ENCODE measurements around the gene ZNF747.
"Not testable (repeated sequence)": the region's sequence is repeated elsewhere in the genome, so short reads cannot be mapped to it uniquely, and the experiment has no call there.

The ZNF747 gene

GRCh38 chr16:30523768-30524574 is 10.7 kb downstream of the ZNF747 start:
- peaks cover 13% of the 10 kb centered on the region for H3K4me1 ChIP-seq
- no peak overlapping the region for H3K4me2 ChIP-seq (ENCODE audit: low read length)
- H3K4me3 ChIP-seq (ENCODE audit: low read depth, low read length), result no peak overlapping the region
- H3K9me3 ChIP-seq (ENCODE audit: control insufficient read depth, low read length), result no peaks in the 10 kb centered on the region
- H3K9ac ChIP-seq, result no peak overlapping the region
- no peak for TF ChIP-seq CTCF (IDR thresholded peaks at IDR 0.05)
- no peaks in the 10 kb centered on the region for H3K79me2 ChIP-seq
- H2AFZ ChIP-seq, result no peak overlapping the region
- H3K27ac ChIP-seq, result no peak overlapping the region
- no peaks in the 10 kb centered on the region for H3K36me3 ChIP-seq (ENCODE audit: control insufficient read depth, insufficient read depth, low read length)
- H3K27me3 ChIP-seq (ENCODE audit: control insufficient read depth, insufficient read depth, low read length), result no peaks in the 10 kb centered on the region

- not testable (repeated sequence) for H3K4me2 ChIP-seq (ENCODE audit: low read length); H3K27me3 ChIP-seq (ENCODE audit: control insufficient read depth, insufficient read depth, low read length); H3K79me2 ChIP-seq; H3K36me3 ChIP-seq (ENCODE audit: control insufficient read depth, insufficient read depth, low read length); H3K9me3 ChIP-seq (ENCODE audit: control insufficient read depth, low read length); H2AFZ ChIP-seq; H3K4me1 ChIP-seq; H3K27ac ChIP-seq; H3K4me3 ChIP-seq (ENCODE audit: low read depth, low read length); H3K9ac ChIP-seq
Observed at GRCh38 chr16:30522702-30523463, 11.8 kb downstream of the ZNF747 start.

GRCh38 chr16:30521873-30522641 is 12.6 kb downstream of the ZNF747 start:
- H3K9me3 ChIP-seq (ENCODE audit: control insufficient read depth, low read length), result no peaks in the 10 kb centered on the region
- H3K27me3 ChIP-seq (ENCODE audit: control insufficient read depth, insufficient read depth, low read length), result no peaks in the 10 kb centered on the region
- no peak overlapping the region for H2AFZ ChIP-seq
- no peaks in the 10 kb centered on the region for H3K79me2 ChIP-seq
- TF ChIP-seq CTCF (IDR thresholded peaks at IDR 0.05), result no peak
- peaks cover 5% of the 10 kb centered on the region for H3K4me1 ChIP-seq
- H3K36me3 ChIP-seq (ENCODE audit: control insufficient read depth, insufficient read depth, low read length), result no peaks in the 10 kb centered on the region
- no peak overlapping the region for H3K9ac ChIP-seq
- no peak overlapping the region for H3K4me2 ChIP-seq (ENCODE audit: low read length)
- no peak overlapping the region for H3K27ac ChIP-seq
- H3K4me3 ChIP-seq (ENCODE audit: low read depth, low read length), result no peak overlapping the region

- Histone ChIP-seq H3K27ac (no peak overlapping the region), H3K9me3 (ENCODE audit: control insufficient read depth, low read length) (no peaks in the 10 kb centered on the region), H3K36me3 (ENCODE audit: control insufficient read depth, insufficient read depth, low read length) (no peaks in the 10 kb centered on the region), H3K79me2 (no peaks in the 10 kb centered on the region), H3K4me1 (peaks cover 5% of the 10 kb centered on the region), H3K27me3 (ENCODE audit: control insufficient read depth, insufficient read depth, low read length) (no peaks in the 10 kb centered on the region), H3K4me3 (ENCODE audit: low read depth, low read length) (no peak overlapping the region), H3K9ac (no peak overlapping the region), H2AFZ (no peak overlapping the region), H3K4me2 (ENCODE audit: low read length) (no peak overlapping the region)
- TF ChIP-seq CTCF (IDR thresholded peaks at IDR 0.05), result no peak
Observed at GRCh38 chr16:30521476-30521872, 13.2 kb downstream of the ZNF747 start.
